Esophagus muscularis mucosa (tissue), 3 donors: ENCODE data around the gene MTHFD2L.

Experiments used
- POLR2AphosphoS5 ChIP-seq, 2 donors: sonication (generic); formaldehyde crosslinking; IDR thresholded peaks; one replicate each; pipeline ENCODE4 v1.6.1; 2017; ENCODE audit warnings: antibody characterized with exemption in 2 of 2
- TF ChIP-seq, protein P1 (sequence below), 3 experiments: fragments of 200-600 bp in 2 of 3; fragments of 450-650 bp in 1 of 3; sonication (generic) in 2 of 3; IDR thresholded peaks; one replicate each; pipeline ENCODE4 v1.5.1; 2017 to 2019; ENCODE audit warnings: antibody characterized with exemption in 3 of 3, mild to moderate bottlenecking in 2 of 3, moderate library complexity in 1 of 3

DNA sequence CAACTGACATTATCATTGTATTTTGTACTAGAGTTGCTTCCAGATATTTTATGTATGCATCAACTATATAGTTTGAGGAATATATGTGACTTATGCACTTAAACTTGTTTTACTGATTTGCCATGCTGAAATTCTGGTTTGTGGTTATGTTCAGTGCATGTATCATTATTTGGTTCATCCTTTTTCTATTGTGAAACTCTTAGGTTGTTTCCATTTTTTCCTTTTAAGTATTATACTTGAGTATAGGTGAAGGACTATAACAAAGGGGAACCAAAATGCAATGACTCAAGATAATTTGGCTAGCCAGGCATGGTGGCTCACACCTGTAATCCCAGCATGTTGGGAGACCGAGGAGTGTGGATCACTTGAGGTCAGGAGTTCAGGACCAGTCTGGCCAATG is 129.2 kb downstream of the MTHFD2L start:
- TF ChIP-seq, protein P1, sequence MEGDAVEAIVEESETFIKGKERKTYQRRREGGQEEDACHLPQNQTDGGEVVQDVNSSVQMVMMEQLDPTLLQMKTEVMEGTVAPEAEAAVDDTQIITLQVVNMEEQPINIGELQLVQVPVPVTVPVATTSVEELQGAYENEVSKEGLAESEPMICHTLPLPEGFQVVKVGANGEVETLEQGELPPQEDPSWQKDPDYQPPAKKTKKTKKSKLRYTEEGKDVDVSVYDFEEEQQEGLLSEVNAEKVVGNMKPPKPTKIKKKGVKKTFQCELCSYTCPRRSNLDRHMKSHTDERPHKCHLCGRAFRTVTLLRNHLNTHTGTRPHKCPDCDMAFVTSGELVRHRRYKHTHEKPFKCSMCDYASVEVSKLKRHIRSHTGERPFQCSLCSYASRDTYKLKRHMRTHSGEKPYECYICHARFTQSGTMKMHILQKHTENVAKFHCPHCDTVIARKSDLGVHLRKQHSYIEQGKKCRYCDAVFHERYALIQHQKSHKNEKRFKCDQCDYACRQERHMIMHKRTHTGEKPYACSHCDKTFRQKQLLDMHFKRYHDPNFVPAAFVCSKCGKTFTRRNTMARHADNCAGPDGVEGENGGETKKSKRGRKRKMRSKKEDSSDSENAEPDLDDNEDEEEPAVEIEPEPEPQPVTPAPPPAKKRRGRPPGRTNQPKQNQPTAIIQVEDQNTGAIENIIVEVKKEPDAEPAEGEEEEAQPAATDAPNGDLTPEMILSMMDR (IDR thresholded peaks at IDR 0.05) = no peak
- no peak for TF ChIP-seq POLR2AphosphoS5 (IDR thresholded peaks at IDR 0.05)
